A549 (cell line): ENCODE results near the gene POLD2. TPM values are rescaled to one million over a fixed set of nuclear protein-coding genes. Genes with fewer than 3 reads are reported as not detected.

Experiments used
- ATAC-seq, 2 experiments: fragments of 200-7000 bp in 1 of 2; fragments of >200 bp in 1 of 2; cut with Nextera tagmentation in 1 of 2; cut with Tn5 transposase in 1 of 2; 3 replicates each; pipeline versions ENCODE4 v1.8.0 to v1.9.1; 2018 to 2020; ENCODE audit warnings: mild to moderate bottlenecking in 1 of 2, moderate library complexity in 1 of 2
- CTCF ChIA-PET: fragments of 300-600 bp; sonication (Branson Sonifier 250); formaldehyde crosslinking; extraction: SDS; loops from one replicate; lab custom pipeline; 2021; ENCODE audit warnings: antibody characterized with exemption, inconsistent platforms; lab: Yijun Ruan, JAX
- POLR2A ChIA-PET: fragments of 350-600 bp; formaldehyde crosslinking; extraction: SDS; loops from one replicate; lab custom pipeline; 2021; ENCODE audit warnings: antibody characterized with exemption, inconsistent platforms; lab: Yijun Ruan, JAX
- DNase-seq, 2 experiments: peaks; one replicate each; pipeline versions ENCODE4 v3.0.0 to v3.0.0-alpha.2; 2011 to 2016; ENCODE audit warnings: low read depth in 1 of 2, low spot score in 1 of 2
- FAIRE-seq: peaks from 2 replicates; lab custom pipeline; 2011; peaks lifted over from hg19 to GRCh38; lab: Jason Lieb, UNC
- H3K27ac ChIP-seq, 2 experiments: fragments of >200 bp; sonication (Bioruptor Twin); formaldehyde crosslinking; 3 replicates each; pipeline ENCODE4 v1.5.1; 2016 to 2017
- H3K4me1 ChIP-seq: fragments of >200 bp; sonication (Bioruptor Twin); formaldehyde crosslinking; 3 replicates; pipeline ENCODE4 v1.6.1; 2016
- H3K4me2 ChIP-seq: fragments of >200 bp; sonication (Bioruptor Twin); formaldehyde crosslinking; 3 replicates; pipeline ENCODE4 v1.6.1; 2016
- H3K4me3 ChIP-seq: fragments of >200 bp; sonication (Bioruptor Twin); formaldehyde crosslinking; 3 replicates; pipeline ENCODE4 v1.5.1; 2016
- H3K9me3 ChIP-seq: fragments of >200 bp; sonication (Bioruptor Twin); formaldehyde crosslinking; 3 replicates; pipeline ENCODE4 v1.6.1; 2016
- BHLHE40 ChIP-seq: IDR thresholded peaks from 2 replicates; pipeline ENCODE4 v1.6.1; 2012; ENCODE audit warnings: low read depth, low read length, inconsistent platforms
- CBX2 ChIP-seq: fragments of 200-600 bp; sonication (generic); IDR thresholded peaks from 2 replicates; pipeline ENCODE4 v1.6.1; 2016; ENCODE audit warnings: low read depth, mild to moderate bottlenecking, borderline replicate concordance
- CHD2 ChIP-seq: fragments of 150-350 bp; IDR thresholded peaks from 2 replicates; pipeline ENCODE4 v1.6.1; 2014; ENCODE audit warnings: low read length; ENCODE audit not compliant: partially characterized antibody
- CHD4 ChIP-seq: fragments of 200-600 bp; sonication (generic); IDR thresholded peaks from 2 replicates; pipeline ENCODE4 v1.6.1; 2016; ENCODE audit warnings: antibody characterized with exemption, mild to moderate bottlenecking, borderline replicate concordance
- EHF ChIP-seq: fragments of 250-450 bp; sonication (Bioruptor Pico); IDR thresholded peaks from 2 replicates; pipeline ENCODE4 v1.5.0; 2020; ENCODE audit warnings: mild to moderate bottlenecking
- FOSB ChIP-seq: fragments of 250-450 bp; sonication (Bioruptor Pico); IDR thresholded peaks from 2 replicates; pipeline ENCODE4 v1.5.0; 2020; ENCODE audit warnings: mild to moderate bottlenecking, moderate library complexity
- FOSL2 ChIP-seq, 2 experiments: fragments of 450-650 bp in 1 of 2; fragments of >200 bp in 1 of 2; sonication (Bioruptor Twin) in 1 of 2; formaldehyde crosslinking; IDR thresholded peaks; 2 replicates each; pipeline versions ENCODE4 v1.5.0 to v1.6.1; 2016 to 2020; ENCODE audit warnings: mild to moderate bottlenecking in 1 of 2, moderate library complexity in 1 of 2
- HOXA7 ChIP-seq: fragments of 250-450 bp; sonication (Bioruptor Pico); IDR thresholded peaks from 2 replicates; pipeline ENCODE4 v1.5.0; 2020; ENCODE audit warnings: mild to moderate bottlenecking, moderate library complexity
- HOXB5 ChIP-seq: fragments of 250-450 bp; sonication (Bioruptor Pico); IDR thresholded peaks from 2 replicates; pipeline ENCODE4 v1.5.0; 2020; ENCODE audit warnings: mild to moderate bottlenecking, moderate library complexity
- JUN ChIP-seq, 2 experiments: fragments of >200 bp; sonication (Bioruptor Twin); formaldehyde crosslinking; IDR thresholded peaks; 2 replicates in 1 of 2; 3 replicates in 1 of 2; pipeline ENCODE4 v1.6.1; 2016 to 2017
- JUNB ChIP-seq: fragments of >200 bp; sonication (Bioruptor Twin); formaldehyde crosslinking; IDR thresholded peaks from 2 replicates; pipeline ENCODE4 v1.6.1; 2016
- KDM1A ChIP-seq: fragments of 200-600 bp; sonication (generic); IDR thresholded peaks from 2 replicates; pipeline ENCODE4 v1.6.1; 2016; ENCODE audit warnings: low read depth, mild to moderate bottlenecking
- KDM5A ChIP-seq: fragments of 200-600 bp; sonication (generic); IDR thresholded peaks from 2 replicates; pipeline ENCODE4 v1.6.1; 2016; ENCODE audit warnings: antibody characterized with exemption, mild to moderate bottlenecking
- MAFK ChIP-seq: fragments of 450-650 bp; IDR thresholded peaks from 2 replicates; pipeline ENCODE4 v1.6.1; 2014; ENCODE audit not compliant: partially characterized antibody
- MAX ChIP-seq: IDR thresholded peaks from 2 replicates; pipeline ENCODE4 v1.6.1; 2012
- PHF8 ChIP-seq: fragments of 200-600 bp; sonication (generic); IDR thresholded peaks from 2 replicates; pipeline ENCODE4 v1.6.1; 2016; ENCODE audit warnings: low read depth, mild to moderate bottlenecking, antibody characterized with exemption, moderate library complexity, borderline replicate concordance
- RARB ChIP-seq: fragments of 250-450 bp; sonication (Bioruptor Pico); IDR thresholded peaks from 2 replicates; pipeline ENCODE4 v1.8.0; 2021; ENCODE audit warnings: mild to moderate bottlenecking, moderate library complexity
- SMC3 ChIP-seq: fragments of >200 bp; sonication (Bioruptor Twin); formaldehyde crosslinking; IDR thresholded peaks from 3 replicates; pipeline ENCODE4 v1.6.1; 2018; ENCODE audit warnings: inconsistent platforms
- SREBF2 ChIP-seq: fragments of 450-650 bp; IDR thresholded peaks from 2 replicates; pipeline ENCODE4 v1.6.1; 2014; ENCODE audit warnings: mild to moderate bottlenecking, moderate library complexity
- TFCP2L1 ChIP-seq: fragments of 250-450 bp; sonication (Bioruptor Pico); IDR thresholded peaks from 2 replicates; pipeline ENCODE4 v1.5.0; 2021; ENCODE audit warnings: mild to moderate bottlenecking
- WGBS: methylation state at CpG from one replicate; pipeline ENCODE4 v1.1.6; 2017; ENCODE audit errors: missing lambda C conversion rate; 5-methylcytosine and 5-hydroxymethylcytosine counted together
- polyA plus RNA-seq, 4 experiments: library from polyadenylated mRNA; depleted of rRNA in 3 of 4; stranded (reverse); fragments of >200 nt; fragmentation: RNase III in 1 of 4; extraction: RNeasy Plus Mini Kit Qiagen cat#74134 plus additional on column Dnase treatment in 1 of 4; gene quantifications; 2 replicates in 3 of 4; 3 replicates in 1 of 4; pipeline ENCODE4 v1.2.3, GENCODE V29; 2011 to 2017
- TF ChIP-seq, protein P1 (sequence below): fragments of 150-350 bp; IDR thresholded peaks from 2 replicates; pipeline ENCODE4 v1.6.1; 2014; ENCODE audit warnings: low read depth, mild to moderate bottlenecking, low read length
- TF ChIP-seq, protein P2 (sequence below): fragments of >200 bp; sonication (Bioruptor Twin); formaldehyde crosslinking; IDR thresholded peaks from 3 replicates; pipeline ENCODE4 v1.5.1; 2016
- TF ChIP-seq, protein P3 (sequence below): fragments of 200-600 bp; sonication (generic); IDR thresholded peaks from 2 replicates; pipeline ENCODE4 v1.6.1; 2016; ENCODE audit warnings: antibody characterized with exemption, mild to moderate bottlenecking, moderate library complexity

POLD2 gene
- polyA plus RNA-seq, 2 of the 4 experiments (the other 2 are of a cell fraction), result 126 to 138 TPM

DNA sequence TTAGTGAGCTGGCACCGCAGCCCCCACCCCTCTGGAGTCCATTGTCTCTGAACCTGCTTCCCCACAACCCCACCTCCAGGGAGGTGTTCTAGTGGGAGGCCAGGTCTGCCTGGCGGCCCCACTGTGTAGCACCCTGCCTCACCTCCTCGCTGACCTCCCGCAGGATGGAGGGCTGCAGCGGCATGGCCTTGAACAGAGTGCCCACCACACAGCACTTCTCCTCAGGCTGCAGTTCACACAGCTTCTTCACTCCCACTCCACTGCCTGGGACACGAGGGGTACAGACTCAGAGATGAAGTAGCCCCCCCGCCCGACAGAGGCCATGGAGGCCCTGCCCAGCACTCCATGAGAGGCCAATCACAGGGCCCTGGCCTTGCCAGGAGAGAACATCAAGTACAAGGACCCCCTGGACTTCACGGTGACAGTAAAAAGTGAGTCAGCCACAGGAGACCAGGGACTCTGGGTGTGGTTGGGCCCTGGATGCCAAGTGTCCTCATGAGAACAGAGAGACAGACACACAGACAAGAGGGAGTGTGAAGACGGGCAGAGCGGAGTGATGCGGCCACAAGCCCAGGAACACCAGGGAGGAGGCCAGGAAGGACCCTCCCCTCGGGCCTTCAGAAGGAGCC lies 5.4 kb downstream of the POLD2 start:
- POLR2A ChIA-PET, result no interaction called here
- FAIRE-seq (no peak), ATAC-seq (no peak), DNase-seq (no peak)
- no peaks in the 10 kb centered on the region for H3K9me3 ChIP-seq
- peaks cover 12% of the 10 kb centered on the region for H3K4me1 ChIP-seq
- H3K27ac ChIP-seq, result no peak overlapping the region
- CTCF ChIA-PET, result interaction anchor here (0.9 to 2.7 kb wide), 2 partner anchors 12 to 13 kb away, joined by 4 to 7 read pairs; no protein-coding TSS in a partner anchor
- no peak overlapping the region for H3K4me3 ChIP-seq
- WGBS, result 90% methylated on average over 13 of the region's 13 CpGs
- TF ChIP-seq SMC3 (no peak), KDM5A (no peak), EHF (no peak), KDM1A (no peak), MAX (no peak), JUNB (no peak)
- TF ChIP-seq, protein P1, sequence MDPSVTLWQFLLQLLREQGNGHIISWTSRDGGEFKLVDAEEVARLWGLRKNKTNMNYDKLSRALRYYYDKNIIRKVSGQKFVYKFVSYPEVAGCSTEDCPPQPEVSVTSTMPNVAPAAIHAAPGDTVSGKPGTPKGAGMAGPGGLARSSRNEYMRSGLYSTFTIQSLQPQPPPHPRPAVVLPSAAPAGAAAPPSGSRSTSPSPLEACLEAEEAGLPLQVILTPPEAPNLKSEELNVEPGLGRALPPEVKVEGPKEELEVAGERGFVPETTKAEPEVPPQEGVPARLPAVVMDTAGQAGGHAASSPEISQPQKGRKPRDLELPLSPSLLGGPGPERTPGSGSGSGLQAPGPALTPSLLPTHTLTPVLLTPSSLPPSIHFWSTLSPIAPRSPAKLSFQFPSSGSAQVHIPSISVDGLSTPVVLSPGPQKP, result no peak
- TF ChIP-seq, all 56 proteins: peak for 0
- H3K4me2 ChIP-seq, result no peak overlapping the region

GRCh38 chr7:44116789-44117666 lies 6.3 kb downstream of the POLD2 start:
- Histone ChIP-seq H3K9me3 (no peaks in the 10 kb centered on the region), H3K4me3 (no peak overlapping the region), H3K4me1 (peaks cover 11% of the 10 kb centered on the region), H3K4me2 (no peak overlapping the region), H3K27ac (no peak overlapping the region)
- ChIA-PET POLR2A (no interaction called here), CTCF (interaction anchor here (0.9 to 2.7 kb wide), 4 partner anchors 10 to 25 kb away, joined by 3 to 7 read pairs (median 4); no protein-coding TSS in a partner anchor)
- FAIRE-seq (no peak), ATAC-seq (no peak), DNase-seq (no peak)
- WGBS, result 89% methylated on average over 12 of the region's 25 CpGs
- TF ChIP-seq CHD4 (no peak), RARB (no peak), JUN (IDR thresholded peaks at IDR 0.05) (no peak), KDM5A (no peak), HOXA7 (CRISPR knock-in tag) (no peak), FOSB (no peak), MAFK (no peak), JUNB (no peak)
- TF ChIP-seq, protein P2, sequence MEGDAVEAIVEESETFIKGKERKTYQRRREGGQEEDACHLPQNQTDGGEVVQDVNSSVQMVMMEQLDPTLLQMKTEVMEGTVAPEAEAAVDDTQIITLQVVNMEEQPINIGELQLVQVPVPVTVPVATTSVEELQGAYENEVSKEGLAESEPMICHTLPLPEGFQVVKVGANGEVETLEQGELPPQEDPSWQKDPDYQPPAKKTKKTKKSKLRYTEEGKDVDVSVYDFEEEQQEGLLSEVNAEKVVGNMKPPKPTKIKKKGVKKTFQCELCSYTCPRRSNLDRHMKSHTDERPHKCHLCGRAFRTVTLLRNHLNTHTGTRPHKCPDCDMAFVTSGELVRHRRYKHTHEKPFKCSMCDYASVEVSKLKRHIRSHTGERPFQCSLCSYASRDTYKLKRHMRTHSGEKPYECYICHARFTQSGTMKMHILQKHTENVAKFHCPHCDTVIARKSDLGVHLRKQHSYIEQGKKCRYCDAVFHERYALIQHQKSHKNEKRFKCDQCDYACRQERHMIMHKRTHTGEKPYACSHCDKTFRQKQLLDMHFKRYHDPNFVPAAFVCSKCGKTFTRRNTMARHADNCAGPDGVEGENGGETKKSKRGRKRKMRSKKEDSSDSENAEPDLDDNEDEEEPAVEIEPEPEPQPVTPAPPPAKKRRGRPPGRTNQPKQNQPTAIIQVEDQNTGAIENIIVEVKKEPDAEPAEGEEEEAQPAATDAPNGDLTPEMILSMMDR, result no peak

DNA sequence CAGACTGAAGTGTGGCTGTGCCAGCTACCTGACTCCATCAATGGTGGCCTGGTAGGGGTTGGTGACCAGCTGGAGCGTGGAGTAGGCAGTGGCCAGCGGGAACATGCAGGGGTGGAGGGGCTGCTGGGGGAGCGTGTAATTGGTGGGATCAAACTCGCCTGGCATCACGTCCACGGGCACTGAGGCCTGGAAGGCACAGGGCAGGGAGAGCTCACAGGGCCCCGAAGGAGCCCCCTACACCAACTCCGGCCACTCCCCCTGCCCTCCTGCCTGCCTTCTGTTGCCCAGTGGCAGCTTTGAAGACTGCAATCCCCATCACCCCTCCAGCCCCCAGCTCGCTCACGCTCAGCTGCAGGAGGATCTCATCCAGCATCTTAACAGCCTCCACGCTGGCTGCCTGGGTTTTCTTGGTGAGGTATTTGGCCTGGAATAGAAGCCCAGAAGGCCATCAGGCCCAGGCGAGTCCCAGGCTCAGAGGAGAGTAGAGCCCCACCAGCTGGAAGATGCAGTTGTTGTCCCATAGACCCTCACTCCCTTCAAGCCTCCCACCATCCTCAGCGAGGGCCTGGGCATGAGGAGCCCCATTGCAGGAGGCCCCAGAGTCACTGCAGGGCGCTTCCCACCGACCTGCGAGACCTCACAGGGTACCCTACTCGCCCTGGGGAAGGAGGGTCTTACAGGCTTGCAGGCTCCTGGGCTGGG lies 7.1 kb downstream of the POLD2 start:
- FAIRE-seq (no peak), DNase-seq (no peak), ATAC-seq (no peak)
- WGBS, result 91% methylated on average over 12 of the region's 17 CpGs
- ChIA-PET POLR2A (no interaction called here), CTCF (interaction anchor here (0.9 to 2.7 kb wide), 4 partner anchors 9 to 80 kb away, joined by 3 to 7 read pairs (median 6); no protein-coding TSS in a partner anchor)
- Histone ChIP-seq H3K4me3 (no peak overlapping the region), H3K9me3 (no peaks in the 10 kb centered on the region), H3K27ac (no peak overlapping the region), H3K4me2 (no peak overlapping the region), H3K4me1 (peaks cover 4% of the 10 kb centered on the region; the same call in 1 of the 3 replicates)
- TF ChIP-seq SREBF2 (no peak), TFCP2L1 (CRISPR knock-in tag) (no peak), CBX2 (no peak), CHD4 (no peak), PHF8 (no peak), FOSL2 (IDR thresholded peaks at IDR 0.05) (no peak), FOSL2 (CRISPR knock-in tag; IDR thresholded peaks at IDR 0.05) (no peak), HOXB5 (CRISPR knock-in tag) (no peak), CHD2 (no peak), SMC3 (no peak), BHLHE40 (no peak)
- TF ChIP-seq, protein P3, sequence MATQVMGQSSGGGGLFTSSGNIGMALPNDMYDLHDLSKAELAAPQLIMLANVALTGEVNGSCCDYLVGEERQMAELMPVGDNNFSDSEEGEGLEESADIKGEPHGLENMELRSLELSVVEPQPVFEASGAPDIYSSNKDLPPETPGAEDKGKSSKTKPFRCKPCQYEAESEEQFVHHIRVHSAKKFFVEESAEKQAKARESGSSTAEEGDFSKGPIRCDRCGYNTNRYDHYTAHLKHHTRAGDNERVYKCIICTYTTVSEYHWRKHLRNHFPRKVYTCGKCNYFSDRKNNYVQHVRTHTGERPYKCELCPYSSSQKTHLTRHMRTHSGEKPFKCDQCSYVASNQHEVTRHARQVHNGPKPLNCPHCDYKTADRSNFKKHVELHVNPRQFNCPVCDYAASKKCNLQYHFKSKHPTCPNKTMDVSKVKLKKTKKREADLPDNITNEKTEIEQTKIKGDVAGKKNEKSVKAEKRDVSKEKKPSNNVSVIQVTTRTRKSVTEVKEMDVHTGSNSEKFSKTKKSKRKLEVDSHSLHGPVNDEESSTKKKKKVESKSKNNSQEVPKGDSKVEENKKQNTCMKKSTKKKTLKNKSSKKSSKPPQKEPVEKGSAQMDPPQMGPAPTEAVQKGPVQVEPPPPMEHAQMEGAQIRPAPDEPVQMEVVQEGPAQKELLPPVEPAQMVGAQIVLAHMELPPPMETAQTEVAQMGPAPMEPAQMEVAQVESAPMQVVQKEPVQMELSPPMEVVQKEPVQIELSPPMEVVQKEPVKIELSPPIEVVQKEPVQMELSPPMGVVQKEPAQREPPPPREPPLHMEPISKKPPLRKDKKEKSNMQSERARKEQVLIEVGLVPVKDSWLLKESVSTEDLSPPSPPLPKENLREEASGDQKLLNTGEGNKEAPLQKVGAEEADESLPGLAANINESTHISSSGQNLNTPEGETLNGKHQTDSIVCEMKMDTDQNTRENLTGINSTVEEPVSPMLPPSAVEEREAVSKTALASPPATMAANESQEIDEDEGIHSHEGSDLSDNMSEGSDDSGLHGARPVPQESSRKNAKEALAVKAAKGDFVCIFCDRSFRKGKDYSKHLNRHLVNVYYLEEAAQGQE, result no peak
- TF ChIP-seq, all 56 proteins: peak for 0
